ENCODE data around the gene SZT2. TPM values are rescaled to one million over a fixed set of nuclear protein-coding genes. Genes with fewer than 3 reads are reported as not detected.
"Not testable (repeated sequence)": the region's sequence is repeated elsewhere in the genome, so short reads cannot be mapped to it uniquely, and the experiment has no call there.

The SZT2 gene
- total RNA-seq, 1 experiment from 2014 or later = 10.9 TPM

GRCh38 chr1:43387976-43388599, 1.6 kb upstream of the SZT2 start:
- no peak for DNase-seq (ENCODE audit: low read depth)

DNA sequence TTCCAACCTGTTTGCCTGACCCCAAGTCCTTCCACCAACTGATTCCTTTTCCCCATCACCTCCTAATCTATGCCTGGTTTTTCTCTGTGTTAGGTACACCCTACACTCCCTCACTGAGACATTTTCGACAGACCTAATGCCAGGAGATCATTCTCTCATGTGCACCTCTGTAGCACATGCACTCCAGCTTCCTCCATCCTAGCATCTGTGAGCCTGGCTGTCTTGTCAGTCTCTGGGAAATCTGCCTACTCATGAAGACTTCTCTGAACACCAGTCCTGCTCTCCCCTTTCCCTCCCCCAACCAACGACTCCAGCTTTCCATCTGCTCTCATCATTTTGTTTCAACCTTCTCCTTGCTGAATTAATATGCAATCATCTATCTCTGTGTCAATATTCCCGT, 1.1 kb upstream of the SZT2 start:
- no peak for DNase-seq (ENCODE audit: low read depth)

DNA sequence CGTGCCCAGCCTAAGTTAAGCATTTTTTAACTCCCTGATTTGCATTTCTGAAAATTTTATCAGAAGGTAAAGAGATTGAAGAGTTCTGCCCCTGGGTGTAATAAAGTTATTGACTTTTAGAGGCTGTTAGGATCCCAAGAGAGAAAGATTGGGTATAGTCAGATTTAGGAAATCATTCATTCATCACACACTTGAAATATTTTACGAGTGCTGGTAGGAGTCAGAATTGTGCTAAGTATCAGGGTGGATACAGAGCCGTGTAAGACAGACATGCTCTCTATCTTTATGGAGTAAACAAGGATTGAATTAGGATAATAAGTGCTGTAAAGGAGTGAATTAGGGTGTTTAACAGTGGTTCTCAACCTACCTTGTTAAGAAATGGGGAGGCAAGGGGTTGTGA, 3.0 kb downstream of the SZT2 start:
- DNase-seq (ENCODE audit: low read depth) = no peak

- no peak for DNase-seq (ENCODE audit: low read depth)
Measured at GRCh38 chr1:43395523-43395922, 5.8 kb downstream of the SZT2 start.

GRCh38 chr1:43396059-43396458, 6.4 kb downstream of the SZT2 start:
- DNase-seq (ENCODE audit: low read depth) = no peak

DNA sequence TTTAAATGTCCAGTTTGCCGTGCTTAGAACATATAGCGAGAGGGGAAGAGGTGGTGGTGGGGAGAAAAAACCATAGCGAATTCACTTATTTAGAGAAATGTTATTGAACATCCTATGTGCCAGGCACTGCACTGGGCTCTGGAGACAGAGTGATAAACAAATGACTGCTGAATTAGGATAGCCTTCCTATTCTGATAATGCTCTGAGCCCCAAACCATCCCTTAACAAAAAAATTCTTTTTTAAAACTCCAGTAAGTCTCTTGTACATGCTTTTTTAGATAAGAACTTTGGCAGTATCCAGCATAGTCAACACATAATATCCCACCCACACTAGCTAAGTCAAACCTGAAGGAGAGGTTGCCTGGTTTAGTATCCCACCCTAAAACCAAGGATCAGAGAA, 8.5 kb downstream of the SZT2 start:
- DNase-seq (ENCODE audit: low read depth) = no peak

DNA sequence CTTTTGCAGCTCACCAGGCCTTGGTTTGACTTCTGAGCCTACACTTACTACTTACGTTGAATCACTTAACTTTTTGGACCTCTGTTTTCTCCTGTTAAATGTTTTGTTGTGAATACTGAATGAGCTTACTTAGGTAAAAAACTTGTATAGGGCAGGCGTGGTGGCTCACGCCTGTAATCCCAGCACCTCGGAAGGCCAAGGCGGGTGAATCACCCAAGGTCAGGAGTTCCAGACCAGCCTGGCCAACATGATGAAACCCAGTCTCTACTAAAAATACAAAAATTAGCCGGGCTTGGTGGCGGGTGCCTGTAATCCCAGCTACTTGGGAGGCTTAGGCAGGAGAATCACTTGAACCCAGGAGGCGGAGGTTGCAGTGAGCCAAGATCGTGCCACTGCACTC, 10.7 kb downstream of the SZT2 start:
- not testable (repeated sequence) for DNase-seq (ENCODE audit: low read depth)

DNA sequence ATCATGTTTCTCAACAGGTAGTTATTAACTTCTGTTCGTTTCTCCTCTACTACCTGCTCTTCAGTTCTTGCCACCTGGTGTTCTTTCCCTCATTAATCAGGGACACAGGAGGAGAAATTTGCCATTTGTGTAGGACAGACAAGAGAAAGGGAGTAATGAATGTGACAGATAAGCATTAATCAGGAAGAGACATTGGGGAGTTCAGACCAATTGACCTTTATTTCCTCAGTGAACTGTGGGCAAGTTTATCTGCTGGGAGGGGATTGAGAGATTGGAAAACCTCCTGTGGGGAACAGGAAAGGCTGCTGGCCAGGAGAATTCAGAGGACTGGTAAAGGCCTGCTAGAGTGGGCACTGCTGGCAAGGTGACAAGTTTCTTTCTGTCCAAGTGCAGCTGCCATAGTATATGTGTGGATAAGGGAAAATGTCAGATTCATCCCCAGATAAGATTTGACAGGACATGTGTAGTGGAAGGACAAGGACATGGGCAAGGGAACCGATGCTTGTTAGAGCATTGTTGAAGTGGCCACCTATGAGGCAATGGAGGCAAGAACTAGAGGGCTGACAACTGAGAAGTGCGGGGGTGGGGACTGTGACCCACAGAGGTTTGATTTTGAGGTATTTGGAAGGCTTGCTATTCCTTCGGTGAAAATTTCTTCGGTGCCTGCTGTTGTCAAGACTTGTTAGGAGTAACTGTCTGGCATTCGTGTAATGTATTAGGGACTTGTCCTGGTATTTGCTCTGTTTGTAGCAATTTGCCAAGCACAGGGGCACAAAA, 12.6 kb downstream of the SZT2 start:
- no peak for DNase-seq (ENCODE audit: low read depth)

GRCh38 chr1:43404353-43404752, 14.7 kb downstream of the SZT2 start:
- no peak for DNase-seq (ENCODE audit: low read depth)

DNA sequence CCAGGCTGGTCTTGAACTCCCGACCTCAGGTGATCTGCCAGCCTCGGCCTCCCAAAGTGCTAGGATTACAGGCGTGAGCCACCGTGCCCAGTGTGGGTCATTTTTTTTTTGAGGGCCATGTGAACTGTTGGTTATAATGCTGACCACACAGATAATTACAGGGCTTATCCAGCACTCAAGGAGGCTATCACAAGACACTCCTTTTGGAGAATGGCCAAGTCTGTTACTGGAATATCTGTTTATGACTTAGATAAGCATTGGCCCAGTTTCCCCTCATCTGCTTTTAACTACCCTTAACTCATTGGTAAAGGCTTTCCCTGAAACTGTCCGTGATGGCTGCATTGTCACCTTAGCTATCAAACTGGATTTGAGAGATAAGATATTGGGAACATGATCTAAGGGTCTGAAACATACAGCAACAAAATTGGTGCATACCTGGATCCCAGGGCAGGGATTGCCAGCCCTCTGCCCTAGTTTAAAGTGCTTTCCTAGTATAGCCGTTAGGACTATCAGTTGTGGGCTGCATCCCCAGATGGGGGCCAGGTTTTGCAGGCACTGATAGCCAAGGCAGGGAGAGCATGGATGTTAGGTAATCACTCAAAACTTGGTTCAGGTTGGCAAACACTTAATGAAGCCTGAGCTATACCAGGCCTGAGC, 15.6 kb downstream of the SZT2 start:
- no peak for DNase-seq (ENCODE audit: low read depth)

DNA sequence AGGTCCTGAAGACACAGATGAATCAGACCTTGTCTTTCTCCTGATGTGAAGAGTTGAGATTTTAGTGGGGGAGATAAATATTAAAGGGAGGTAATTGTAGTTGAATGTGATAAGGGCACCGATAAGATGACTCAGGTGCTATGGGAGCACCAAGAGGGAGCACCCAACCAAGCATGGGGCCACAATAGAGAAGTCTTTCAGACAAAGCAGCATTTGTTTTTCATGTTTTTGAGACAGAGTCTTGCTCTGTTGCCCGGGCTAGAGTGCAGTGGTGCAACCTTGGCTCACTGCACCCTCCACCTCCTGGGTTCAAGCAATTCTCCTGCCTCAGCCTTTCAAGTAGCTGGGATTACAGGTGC, 16.2 kb downstream of the SZT2 start:
- DNase-seq (ENCODE audit: low read depth) = no peak

- DNase-seq (ENCODE audit: low read depth) = no peak
Measured at GRCh38 chr1:43410571-43410970, 20.9 kb downstream of the SZT2 start.

DNA sequence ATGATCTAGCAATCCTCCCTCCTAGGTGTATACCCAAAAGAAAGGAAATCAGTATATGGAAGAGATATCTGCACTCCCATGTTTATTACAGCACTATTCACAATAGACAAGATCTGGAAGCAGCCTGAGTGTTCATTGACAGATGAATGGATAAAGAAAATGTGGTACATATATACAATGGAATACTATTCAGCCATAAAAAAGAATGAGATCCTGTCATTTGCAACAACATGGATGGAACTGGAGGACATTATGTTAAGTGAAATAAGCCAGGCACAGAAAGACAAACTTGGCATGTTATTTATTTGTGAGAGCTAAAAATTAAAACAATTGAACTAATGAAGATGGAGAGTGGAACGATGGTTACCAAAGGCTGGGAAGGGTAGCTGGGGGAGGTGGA, 23.7 kb downstream of the SZT2 start:
- not testable (repeated sequence) for DNase-seq (ENCODE audit: low read depth)

DNA sequence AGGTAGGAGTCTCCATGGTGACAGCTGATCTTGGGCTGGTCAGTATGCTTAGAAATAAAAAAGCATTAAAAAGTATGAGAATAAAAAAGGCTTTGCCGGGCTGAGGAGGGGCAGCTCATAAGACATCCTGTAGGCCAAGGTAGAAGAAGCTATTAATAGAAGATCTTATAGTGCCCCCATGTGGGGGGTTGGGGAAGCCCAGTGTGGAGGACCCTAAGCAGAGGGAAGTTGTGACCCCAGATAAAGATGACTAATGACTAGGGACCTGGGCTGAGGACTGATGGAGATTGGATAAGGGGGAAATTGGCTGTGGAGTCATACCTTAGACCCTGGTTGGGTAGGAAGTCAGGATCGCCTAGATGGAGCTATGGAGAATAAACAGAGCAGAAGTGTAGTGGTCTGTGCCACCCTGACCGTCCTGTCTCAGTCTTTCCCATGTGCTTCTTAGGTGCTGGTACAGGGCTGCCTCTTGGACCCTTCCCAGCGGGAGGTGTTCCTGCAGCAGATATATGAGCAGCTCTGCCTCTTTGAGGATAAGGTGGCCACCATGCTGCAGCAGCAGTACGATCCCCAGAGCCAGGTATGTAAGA, 25.0 kb downstream of the SZT2 start:
- DNase-seq (ENCODE audit: low read depth) = peak; percentile 59

GRCh38 chr1:43415901-43416300, 26.2 kb downstream of the SZT2 start:
- no peak for DNase-seq (ENCODE audit: low read depth)

- no peak for DNase-seq (ENCODE audit: low read depth)
Measured at GRCh38 chr1:43418858-43419257, 29.2 kb downstream of the SZT2 start.

DNA sequence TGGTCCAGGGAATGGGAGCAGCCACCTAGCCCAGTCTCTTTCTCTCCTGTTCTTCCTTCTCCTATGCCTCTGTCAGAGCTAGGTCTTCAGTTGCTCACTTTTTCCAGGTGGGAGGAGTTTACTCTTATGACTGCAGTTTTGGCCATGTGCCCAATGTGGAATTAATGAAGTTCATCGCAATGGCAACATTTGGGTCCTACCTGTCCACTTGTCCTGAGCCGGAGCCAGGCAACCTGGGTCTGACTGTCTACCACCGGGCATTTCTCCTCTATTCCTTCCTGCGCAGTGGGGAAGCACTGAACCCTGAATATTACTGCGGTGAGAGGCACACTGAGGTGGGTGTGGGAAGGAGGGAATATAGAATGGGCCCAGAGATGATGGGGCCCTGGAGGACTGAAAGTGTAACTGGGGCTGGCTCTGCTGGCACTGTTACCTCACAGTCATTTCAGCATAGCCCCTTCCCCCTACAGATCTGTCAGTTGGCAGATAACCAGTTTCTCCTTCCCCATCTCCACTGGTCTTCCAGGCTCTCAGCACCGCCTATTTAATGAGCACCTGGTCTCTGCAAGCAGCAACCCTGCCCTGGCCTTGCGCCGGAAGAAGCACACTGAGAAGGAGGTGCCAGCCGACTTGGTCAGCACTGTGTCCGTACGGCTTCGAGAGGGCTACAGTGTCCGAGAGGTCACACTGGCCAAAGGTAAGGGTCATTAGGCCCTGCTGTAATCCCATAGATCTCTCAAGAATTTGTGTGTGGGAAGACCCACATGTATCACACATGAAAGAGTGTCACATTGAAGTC, 30.1 kb downstream of the SZT2 start:
- DNase-seq (ENCODE audit: low read depth) = no peak

DNA sequence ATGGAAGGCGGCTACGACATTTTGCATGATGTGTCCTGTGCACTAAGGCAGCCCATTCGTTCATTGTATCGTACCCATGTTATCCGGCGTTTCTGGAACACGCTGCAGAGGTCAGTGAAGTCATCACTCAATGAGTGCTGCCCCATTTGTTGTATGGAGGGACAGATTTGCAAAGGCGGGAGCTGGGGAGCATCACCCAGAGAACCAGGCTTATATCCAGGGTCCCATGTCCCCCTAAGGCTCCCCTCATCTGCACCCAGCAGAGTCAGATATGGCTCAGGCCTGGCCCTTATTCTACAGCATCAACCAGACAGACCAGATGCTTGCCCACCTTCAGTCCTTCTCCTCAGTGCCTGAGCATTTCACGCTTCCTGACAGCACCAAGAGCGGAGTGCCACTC, 31.2 kb downstream of the SZT2 start:
- DNase-seq (ENCODE audit: low read depth) = no peak

- no peak for DNase-seq (ENCODE audit: low read depth)
Measured at GRCh38 chr1:43421396-43421795, 31.7 kb downstream of the SZT2 start.

DNA sequence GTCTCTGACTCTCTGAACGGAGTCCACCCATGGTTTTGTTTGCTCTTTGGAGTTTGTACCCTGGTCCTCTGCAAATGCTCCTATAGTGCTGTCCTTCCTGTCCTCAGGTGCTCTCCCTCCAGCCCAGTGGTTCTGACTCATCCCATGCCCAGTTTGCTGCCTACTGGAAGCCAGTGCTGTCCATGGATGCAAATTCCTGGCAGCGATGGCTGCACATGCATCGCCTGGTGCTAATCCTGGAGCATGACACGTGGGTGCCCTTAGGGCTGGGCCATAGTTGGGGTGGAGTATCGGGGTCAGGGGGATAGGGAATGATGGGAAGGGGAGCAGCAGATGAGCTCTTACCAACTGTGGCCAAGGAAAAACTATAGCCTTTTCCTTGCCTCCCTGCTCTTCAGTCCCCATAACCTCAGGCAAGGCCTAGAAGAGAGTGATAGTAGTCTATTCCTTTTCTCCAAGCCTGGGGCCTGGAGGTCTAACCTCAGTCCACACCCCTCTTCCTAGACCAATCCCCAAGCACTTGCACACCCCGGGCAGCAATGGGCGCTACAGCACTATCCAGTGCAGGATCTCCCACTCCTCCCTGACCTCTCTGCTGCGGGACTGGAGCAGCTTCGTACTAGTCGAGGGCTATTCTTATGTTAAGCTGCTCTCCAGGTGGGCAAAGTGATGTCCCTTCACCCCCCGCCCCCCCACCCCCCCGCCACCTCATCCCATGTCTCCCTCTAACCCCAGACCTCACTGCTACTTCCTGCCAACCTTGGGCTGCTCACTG, 32.5 kb downstream of the SZT2 start:
- no peak for DNase-seq (ENCODE audit: low read depth)

DNA sequence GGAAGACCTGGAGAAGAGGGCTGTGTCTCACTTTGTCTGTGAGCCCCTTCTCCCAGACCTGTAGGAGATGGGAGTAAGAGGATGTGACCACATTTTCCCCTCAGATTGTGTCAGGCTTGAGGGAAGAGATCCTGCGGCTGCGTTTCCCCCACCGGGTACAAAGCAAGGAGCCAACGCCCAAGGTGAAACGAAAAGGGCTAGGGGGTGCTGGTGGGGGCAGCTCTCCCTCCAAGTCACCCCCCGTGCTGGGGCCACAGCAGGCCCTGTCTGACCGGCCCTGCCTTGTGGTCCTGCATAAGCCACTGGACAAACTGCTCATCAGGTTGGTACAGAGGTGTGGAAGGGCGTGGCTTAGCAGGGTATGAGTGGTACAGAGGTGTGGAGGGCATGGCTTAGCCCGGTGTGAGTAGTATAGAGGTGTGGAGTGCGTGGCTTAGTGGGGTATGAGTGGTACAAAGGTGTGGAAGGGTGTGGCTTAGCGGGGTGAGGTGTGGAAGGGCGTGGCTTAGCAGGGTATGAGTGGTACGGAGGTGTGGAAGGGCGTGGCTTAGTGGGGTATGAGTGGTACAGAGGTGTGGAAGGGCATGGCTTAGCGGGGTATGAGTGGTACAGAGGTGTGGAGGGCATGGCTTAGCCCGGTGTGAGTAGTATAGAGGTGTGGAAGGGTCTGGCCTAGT, 33.4 kb downstream of the SZT2 start:
- DNase-seq (ENCODE audit: low read depth) = no peak

All from RPMI7951 (cell line).